Fibroblast of skin of right quadriceps (primary cell): Measurements from ENCODE around the gene MAP4K2.
"Not testable (repeated sequence)": the region's sequence is repeated elsewhere in the genome, so short reads cannot be mapped to it uniquely, and the experiment has no call there.

Source experiments
- DNase-seq: peaks from one replicate; pipeline ENCODE4 v3.0.0-alpha.2; 2013

Gene MAP4K2

DNA sequence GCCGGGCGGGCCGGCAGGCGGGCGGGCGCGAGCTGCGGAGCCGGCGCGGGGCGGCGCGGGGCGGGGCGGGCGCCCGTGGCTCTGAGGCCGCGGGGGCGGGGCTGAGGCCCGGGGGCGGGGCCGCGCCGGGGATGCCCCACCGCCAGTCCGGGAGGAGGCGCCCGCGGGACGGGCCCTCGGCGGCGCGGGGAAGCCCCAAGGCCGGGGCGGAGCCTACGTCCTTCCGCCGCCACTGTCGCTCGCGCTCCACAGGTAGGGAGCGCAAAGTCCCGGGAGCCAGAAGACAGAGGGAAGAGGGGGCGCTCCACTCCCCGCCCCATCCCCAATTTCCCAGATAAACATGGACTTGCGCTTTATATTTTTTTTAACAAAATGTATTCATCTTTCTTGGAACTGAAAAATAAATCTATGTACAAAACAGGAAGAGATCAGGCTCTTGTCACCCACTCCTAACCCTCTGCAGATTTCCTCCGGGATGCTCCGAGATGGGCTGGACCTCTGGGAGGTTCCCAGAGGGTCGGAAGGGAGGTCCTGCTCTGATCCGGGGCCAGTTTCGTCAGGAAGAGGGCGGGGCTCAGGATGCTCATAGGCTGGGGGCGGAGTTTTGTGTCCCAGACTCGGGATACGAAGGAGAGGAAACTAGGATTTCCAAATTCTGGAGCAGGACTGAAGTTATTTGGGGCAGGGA, at the start of gene MAP4K2:
Gene MAP4K2, minus strand, starts transcription at position 57 of the 688 bp plus-strand sequence. CDS start 65 bp downstream, outside the sequence.
- DNase-seq, result peak; percentile 81

DNA sequence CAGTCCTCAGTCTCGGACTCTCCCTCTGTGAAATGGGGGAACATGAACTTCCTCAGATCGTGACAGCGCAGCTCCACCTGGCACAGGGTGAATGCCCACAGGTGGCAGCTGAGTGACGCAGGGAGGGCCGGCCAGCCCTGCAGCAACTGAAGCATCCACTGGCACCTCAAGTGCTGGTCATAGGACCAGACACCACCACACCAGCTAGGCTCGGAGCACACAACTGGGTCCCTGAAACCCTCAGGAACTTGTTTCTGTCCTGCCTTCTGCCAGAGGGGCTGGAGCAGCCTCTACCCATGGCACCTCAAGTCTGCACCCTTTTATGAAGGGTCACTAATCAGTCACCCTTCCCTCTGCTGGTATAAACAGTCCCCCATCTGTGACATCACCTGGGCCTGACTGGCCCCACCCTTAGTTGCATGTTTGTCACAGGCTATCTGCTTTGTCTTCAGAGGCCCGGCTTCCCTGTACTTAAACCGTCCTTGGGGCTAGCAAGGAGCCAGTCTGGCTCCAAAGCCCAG, 48.9 kb upstream of the MAP4K2 start:
- no peak for DNase-seq

- DNase-seq, result no peak
Observed at GRCh38 chr11:64850979-64851567, 48.1 kb upstream of the MAP4K2 start.

DNA sequence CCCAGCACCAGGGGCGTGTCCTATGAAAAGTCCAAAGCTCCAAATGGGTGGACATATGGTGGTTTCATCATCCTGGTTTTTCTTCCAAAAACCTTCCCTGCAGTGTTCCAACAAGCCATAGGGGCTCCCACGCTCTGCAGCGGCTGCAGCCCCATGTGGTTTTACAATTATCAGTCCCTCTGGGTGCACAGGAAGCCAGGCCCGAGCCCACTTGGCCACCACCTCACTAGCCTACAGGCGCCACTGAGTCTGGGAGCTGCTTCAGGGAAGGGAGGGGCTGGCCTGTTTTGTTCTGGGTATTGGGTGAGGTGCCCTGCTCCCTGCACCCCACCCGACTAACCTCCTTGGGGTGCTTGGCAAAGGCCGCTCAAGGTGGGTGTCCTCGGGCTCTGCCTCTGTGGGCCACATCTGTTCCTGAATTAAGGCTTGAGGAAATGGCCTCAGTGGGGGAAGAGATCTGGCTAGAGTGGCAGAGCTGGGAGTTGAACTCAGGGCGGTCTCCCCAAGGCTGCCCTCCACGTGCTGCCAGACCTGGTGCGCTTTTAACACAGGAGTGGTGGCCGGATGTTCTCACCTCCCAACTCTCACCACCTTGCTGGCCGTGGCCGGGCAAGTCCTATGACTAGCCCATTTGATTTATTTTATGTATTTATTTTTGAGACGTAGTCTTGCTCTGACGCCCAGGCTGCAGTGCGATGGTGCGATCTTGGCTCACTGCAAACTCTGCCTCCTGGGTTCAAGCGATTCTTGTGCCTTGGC, 46.8 kb upstream of the MAP4K2 start:
- DNase-seq, result no peak

DNA sequence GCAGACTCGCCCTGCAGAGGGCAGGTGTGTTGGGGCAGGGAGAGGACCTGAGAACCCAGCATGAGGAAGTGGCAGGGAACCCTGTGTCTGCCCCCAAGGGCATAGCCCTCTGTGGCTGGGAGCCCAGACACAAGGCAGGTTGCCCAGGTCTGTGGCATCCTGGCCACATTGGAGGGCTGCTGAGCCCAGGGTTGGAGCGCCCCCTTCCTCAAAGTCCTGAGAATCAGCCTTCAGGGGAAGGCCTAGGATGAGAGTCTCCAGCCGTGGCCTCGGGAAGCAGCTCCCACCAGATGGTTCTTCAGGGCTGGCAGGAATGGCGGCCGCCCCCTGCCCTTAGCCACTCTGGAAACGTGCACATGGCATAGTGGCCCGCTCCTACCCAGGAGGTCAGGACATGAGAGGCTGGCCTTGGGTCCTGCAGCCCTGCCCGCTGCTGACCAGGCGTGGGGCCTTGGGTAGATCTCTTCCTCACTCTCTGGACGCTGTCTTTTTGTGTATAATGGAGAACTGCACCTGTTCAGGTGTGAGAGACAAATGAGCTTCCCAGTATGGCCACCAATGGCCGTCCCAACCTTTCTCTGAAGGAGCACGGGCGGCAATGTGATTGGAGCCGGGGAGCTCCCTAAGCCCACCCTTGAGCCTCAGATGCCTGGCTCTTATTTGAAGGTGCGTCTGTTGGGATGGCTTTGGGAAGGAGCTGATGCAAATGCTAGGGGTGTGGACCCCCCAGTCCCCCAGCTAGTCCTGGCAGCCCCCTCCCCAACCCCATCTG, 46.0 kb upstream of the MAP4K2 start:
- DNase-seq, result no peak

DNA sequence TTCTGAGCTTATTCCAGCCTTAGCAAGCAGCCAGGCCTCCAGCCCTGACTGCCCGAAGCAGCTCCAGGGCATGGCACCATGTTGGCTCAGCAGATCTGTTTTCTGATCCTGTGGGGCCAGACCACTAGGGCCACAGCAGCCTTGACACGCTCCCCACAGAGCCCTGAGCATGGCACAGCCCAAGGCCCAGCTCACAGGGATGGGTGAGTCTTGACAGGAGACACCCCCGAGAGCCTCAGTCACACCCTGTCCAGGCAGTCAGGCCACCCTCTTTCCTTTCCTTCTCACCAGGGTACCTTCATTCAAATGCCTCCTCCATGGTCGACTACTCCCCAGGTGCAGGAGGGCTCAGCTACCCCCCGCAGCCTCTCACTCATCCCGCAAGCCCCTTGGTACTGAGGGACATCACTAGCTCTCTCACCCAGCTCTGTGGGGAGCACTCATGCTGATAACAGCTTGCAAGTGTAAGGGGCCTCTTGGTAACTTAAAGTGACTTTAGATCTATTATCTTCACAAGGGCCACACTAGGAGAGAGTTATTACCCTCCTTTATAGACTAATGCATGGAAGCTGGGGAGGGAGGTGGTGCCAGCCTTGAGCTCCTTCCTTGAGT, 45.3 kb upstream of the MAP4K2 start:
- DNase-seq, result no peak

DNA sequence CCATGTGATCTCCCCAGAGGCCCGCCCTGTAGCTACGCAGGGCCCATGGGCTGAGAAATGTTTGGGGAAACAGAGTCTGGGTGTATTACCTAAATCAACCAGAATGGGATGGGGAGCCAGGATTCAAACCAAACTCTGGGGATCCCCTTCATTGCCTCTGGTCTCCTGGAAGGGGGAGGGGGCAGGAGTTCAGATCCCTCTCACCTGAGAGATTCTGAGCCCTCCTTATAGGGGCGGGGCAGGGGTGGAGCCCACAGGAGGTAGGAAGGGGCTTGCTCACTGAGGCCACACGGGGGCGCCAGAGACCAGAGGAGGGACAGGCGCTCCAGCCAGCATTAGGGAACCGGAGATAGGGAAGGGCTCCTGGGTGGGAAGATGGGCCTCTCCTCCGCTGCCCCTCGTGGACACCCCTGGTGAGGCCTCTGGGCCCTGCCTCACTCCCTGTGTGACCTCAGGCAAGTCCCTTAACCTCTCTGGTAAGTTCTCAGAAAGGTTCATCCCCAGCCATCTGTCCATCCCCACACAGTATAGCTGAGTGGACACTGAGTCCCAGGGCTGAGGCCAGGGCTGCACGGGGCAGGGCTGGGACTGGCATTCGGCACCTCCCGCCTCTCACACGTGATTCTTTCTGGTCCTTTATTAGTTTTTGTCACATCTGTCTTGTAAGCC, 44.1 kb upstream of the MAP4K2 start:
- DNase-seq, result peak; percentile 88

GRCh38 chr11:64845776-64846129, 42.7 kb upstream of the MAP4K2 start:
- not testable (repeated sequence) for DNase-seq

DNA sequence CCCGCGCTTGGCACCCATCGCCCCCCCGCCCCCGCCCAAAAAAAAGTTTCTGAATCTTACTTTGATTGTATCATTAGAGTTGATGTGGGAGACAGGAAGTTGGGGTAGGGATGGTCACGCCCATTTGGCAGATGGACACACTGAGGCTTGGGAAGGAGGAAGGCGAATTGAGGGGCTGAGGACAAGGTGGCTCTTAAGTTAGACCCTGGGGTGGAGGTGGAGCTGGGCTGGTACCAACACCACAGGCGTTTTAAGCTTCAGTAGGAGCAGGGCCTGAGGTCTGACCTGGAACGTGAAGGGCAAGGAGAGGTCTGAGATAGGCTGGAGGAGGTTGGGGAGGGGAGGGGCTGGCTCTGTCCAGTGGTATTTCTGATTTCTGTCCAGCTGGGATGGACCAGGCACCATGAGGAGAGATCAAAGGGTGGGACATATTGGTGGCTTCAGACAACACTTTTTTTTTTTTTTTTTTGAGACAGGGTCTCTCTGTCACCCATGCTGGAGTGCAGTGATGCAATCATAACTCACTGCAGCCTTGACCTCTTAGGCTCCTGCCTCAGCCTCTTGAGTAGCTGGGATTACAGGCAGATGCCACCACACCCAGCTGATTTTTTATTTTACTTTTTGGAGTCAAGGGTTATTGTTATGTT, 42.2 kb upstream of the MAP4K2 start:
- no peak for DNase-seq

GRCh38 chr11:64844330-64845128, 41.5 kb upstream of the MAP4K2 start, which contains the start of gene CDC42BPG:
Gene CDC42BPG (minus strand): TSS chr11:64844653. CDS start chr11:64844569, 84 bp downstream.
- peak; percentile 52 for DNase-seq

GRCh38 chr11:64843686-64844329, 40.8 kb upstream of the MAP4K2 start:
- DNase-seq, result no peak

DNA sequence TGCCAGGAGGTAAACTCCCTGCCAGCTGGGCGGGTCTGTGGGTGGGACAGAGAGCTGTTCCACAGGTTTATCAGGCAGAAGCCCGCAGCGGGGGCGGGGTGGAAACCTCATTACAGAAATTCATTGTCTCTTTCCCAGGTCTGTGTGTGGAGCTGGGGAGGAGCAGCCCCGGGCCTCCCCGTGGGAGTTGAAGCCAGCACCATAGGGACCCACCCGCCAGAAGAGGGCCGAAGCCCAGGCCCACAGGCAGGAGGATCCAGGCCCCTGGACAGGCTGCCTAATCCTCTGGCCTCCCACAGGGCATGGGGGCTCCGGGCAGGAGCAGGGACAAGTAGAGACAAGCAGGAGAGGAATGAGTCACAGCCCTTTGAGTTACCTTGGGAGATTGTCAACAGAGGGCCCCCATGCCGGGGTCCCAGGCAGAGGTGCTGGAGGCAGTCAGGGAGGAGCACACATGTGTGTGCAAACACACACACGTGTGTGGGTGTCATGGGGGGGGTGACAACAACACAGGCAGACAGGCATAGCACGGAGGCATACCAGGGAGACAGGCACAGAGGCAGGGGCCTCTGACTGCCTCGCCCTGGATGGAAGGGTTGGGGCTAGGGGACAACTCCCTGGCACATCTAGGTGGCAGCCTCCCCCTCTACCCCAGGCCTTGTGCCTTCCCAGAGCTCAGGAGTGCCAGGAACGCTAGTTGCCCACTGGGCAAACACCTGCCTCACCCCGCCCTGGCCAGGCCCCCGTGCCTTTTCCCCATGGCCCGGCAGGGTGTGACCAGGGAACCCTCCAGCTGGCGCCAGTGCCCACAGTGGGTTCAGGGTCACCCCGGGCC, 40.1 kb upstream of the MAP4K2 start:
- DNase-seq, result no peak

- DNase-seq, result no peak
Observed at GRCh38 chr11:64842366-64842759, 39.3 kb upstream of the MAP4K2 start.

- DNase-seq, result no peak
Observed at GRCh38 chr11:64841592-64842365, 38.8 kb upstream of the MAP4K2 start.

GRCh38 chr11:64839887-64840782, 37.1 kb upstream of the MAP4K2 start:
- DNase-seq, result no peak

GRCh38 chr11:64839335-64839734, 36.3 kb upstream of the MAP4K2 start:
- DNase-seq, result no peak
